ENCODE measurements around the gene ARHGEF2. TPM values are rescaled to one million over a fixed set of nuclear protein-coding genes. Genes with fewer than 3 reads are reported as not detected.

ARHGEF2 gene
- total RNA-seq, 1 donor from 2014 or later, result 111 TPM

DNA sequence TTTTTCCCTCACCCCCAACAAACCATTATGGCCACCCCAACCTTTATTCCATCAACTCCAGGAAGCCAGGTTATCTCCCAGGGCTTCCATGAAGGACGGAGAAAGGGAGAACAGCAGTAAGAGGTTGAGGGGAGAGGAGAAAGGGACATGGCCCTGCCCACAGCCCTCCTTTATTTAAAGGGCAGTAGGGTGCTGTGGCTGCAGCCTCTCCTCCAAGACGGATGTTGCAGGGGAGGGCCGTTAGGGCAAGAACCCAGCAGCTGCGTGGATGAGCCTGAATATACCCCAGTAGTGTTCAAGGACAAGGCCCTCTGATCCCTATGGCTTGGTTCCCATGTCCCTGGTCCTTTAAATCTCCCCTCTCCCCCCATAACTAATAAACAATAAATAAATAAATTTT is 31.1 kb downstream of the ARHGEF2 start:
- Mint-ChIP-seq H3K27ac (peak overlapping the region; percentile 50), H3K36me3 (peaks cover 26% of the 10 kb centered on the region), H3K4me1 (peaks cover 4% of the 10 kb centered on the region), H3K27me3 (ENCODE audit: low read depth) (no peaks in the 10 kb centered on the region), H3K4me3 (no peak overlapping the region), H3K9me3 (no peaks in the 10 kb centered on the region)
- DNase-seq (ENCODE audit: low spot score in 2 of 2, unreplicated experiment in 2 of 2), result no peak
- no peak for TF ChIP-seq CTCF (IDR thresholded peaks at IDR 0.05; ENCODE audit: unreplicated experiment)

GRCh38 chr1:155946633-155947219 is 31.6 kb downstream of the ARHGEF2 start:
- no peak overlapping the region for H3K4me3 Mint-ChIP-seq
- H3K9me3 Mint-ChIP-seq, result no peaks in the 10 kb centered on the region
- TF ChIP-seq CTCF (IDR thresholded peaks at IDR 0.05; ENCODE audit: unreplicated experiment), result no peak
- no peak for DNase-seq (ENCODE audit: low spot score in 2 of 2, unreplicated experiment in 2 of 2)
- H3K27ac Mint-ChIP-seq, result peak overlapping the region; percentile 50
- peaks cover 21% of the 10 kb centered on the region for H3K36me3 Mint-ChIP-seq
- H3K27me3 Mint-ChIP-seq (ENCODE audit: low read depth), result no peaks in the 10 kb centered on the region
- peaks cover 4% of the 10 kb centered on the region for H3K4me1 Mint-ChIP-seq

DNA sequence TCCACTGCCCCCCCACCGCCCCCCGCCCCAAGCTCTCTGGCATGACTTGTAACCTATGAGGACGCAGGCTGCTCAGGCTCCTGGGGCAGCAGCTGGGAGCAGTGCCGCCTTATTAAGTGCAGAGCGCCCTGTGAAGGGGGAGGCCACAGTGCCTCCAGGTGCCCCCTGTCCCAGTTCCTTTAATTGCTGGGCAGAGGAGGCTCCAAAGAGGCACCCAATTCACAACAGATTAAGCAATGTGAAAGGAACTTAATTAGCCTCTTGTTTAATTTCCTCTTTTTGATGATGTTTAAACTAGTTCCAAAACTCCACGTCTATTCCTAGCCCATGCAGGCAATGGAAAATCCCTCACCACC is 33.9 kb downstream of the ARHGEF2 start:
- Mint-ChIP-seq H3K27me3 (ENCODE audit: low read depth) (no peaks in the 10 kb centered on the region), H3K4me1 (peaks cover 23% of the 10 kb centered on the region), H3K4me3 (no peak overlapping the region), H3K36me3 (peaks cover 8% of the 10 kb centered on the region), H3K9me3 (no peaks in the 10 kb centered on the region), H3K27ac (peak overlapping the region; percentile 73)
- TF ChIP-seq CTCF (IDR thresholded peaks at IDR 0.05; ENCODE audit: unreplicated experiment), result no peak
- no peak for DNase-seq (ENCODE audit: low spot score in 2 of 2, unreplicated experiment in 2 of 2)

- Mint-ChIP-seq H3K9me3 (no peaks in the 10 kb centered on the region), H3K27ac (no peak overlapping the region), H3K27me3 (ENCODE audit: low read depth) (no peaks in the 10 kb centered on the region), H3K36me3 (peaks cover 8% of the 10 kb centered on the region), H3K4me1 (peaks cover 26% of the 10 kb centered on the region), H3K4me3 (no peak overlapping the region)
- no peak for DNase-seq (ENCODE audit: low spot score in 2 of 2, unreplicated experiment in 2 of 2)
- TF ChIP-seq CTCF (IDR thresholded peaks at IDR 0.05; ENCODE audit: unreplicated experiment), result no peak
Measured at GRCh38 chr1:155942578-155943141, 35.7 kb downstream of the ARHGEF2 start.

DNA sequence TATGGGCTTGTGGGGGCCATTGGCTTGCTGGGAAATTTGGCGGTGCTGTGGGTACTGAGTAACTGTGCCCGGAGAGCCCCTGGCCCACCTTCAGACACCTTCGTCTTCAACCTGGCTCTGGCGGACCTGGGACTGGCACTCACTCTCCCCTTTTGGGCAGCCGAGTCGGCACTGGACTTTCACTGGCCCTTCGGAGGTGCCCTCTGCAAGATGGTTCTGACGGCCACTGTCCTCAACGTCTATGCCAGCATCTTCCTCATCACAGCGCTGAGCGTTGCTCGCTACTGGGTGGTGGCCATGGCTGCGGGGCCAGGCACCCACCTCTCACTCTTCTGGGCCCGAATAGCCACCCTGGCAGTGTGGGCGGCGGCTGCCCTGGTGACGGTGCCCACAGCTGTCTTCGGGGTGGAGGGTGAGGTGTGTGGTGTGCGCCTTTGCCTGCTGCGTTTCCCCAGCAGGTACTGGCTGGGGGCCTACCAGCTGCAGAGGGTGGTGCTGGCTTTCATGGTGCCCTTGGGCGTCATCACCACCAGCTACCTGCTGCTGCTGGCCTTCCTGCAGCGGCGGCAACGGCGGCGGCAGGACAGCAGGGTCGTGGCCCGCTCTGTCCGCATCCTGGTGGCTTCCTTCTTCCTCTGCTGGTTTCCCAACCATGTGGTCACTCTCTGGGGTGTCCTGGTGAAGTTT is 36.4 kb downstream of the ARHGEF2 start:
- no peaks in the 10 kb centered on the region for H3K9me3 Mint-ChIP-seq
- DNase-seq (ENCODE audit: low spot score in 2 of 2, unreplicated experiment in 2 of 2), result no peak
- peaks cover 26% of the 10 kb centered on the region for H3K4me1 Mint-ChIP-seq
- no peak for TF ChIP-seq CTCF (IDR thresholded peaks at IDR 0.05; ENCODE audit: unreplicated experiment)
- peaks cover 5% of the 10 kb centered on the region for H3K36me3 Mint-ChIP-seq
- H3K27me3 Mint-ChIP-seq (ENCODE audit: low read depth), result no peaks in the 10 kb centered on the region
- H3K27ac Mint-ChIP-seq, result no peak overlapping the region
- H3K4me3 Mint-ChIP-seq, result no peak overlapping the region
